ENCODE results near the gene ILKAP. TPM values are rescaled to one million over a fixed set of nuclear protein-coding genes. Genes with fewer than 3 reads are reported as not detected.

The ILKAP gene
- total RNA-seq, 1 experiment from 2014 or later: 53.4 TPM

DNA sequence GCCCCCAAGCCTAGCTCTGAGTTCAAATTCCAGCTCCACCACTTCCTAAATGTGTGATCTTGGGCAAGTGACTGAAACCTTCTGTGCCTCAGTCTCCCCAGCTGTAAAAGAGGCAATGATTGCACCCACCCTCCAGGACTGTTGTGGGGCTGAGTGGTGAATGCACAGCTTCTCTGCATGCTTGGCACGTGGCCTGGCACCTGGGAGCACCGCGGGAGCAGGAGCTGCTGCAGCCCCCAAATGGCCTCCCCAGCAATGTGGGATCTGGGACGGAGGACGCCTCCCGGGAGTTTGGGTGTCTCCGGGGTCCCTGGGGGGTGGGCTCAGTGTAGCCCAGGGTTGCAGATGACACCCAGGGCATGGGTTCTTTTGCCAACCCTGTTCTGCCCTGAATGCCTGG, 63.5 kb downstream of the ILKAP start (continued):
- TF ChIP-seq, protein P1, sequence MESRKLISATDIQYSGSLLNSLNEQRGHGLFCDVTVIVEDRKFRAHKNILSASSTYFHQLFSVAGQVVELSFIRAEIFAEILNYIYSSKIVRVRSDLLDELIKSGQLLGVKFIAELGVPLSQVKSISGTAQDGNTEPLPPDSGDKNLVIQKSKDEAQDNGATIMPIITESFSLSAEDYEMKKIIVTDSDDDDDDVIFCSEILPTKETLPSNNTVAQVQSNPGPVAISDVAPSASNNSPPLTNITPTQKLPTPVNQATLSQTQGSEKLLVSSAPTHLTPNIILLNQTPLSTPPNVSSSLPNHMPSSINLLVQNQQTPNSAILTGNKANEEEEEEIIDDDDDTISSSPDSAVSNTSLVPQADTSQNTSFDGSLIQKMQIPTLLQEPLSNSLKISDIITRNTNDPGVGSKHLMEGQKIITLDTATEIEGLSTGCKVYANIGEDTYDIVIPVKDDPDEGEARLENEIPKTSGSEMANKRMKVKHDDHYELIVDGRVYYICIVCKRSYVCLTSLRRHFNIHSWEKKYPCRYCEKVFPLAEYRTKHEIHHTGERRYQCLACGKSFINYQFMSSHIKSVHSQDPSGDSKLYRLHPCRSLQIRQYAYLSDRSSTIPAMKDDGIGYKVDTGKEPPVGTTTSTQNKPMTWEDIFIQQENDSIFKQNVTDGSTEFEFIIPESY (IDR thresholded peaks at IDR 0.05; ENCODE audit: extremely low read depth, insufficient replicate concordance, low read length): no peak

DNA sequence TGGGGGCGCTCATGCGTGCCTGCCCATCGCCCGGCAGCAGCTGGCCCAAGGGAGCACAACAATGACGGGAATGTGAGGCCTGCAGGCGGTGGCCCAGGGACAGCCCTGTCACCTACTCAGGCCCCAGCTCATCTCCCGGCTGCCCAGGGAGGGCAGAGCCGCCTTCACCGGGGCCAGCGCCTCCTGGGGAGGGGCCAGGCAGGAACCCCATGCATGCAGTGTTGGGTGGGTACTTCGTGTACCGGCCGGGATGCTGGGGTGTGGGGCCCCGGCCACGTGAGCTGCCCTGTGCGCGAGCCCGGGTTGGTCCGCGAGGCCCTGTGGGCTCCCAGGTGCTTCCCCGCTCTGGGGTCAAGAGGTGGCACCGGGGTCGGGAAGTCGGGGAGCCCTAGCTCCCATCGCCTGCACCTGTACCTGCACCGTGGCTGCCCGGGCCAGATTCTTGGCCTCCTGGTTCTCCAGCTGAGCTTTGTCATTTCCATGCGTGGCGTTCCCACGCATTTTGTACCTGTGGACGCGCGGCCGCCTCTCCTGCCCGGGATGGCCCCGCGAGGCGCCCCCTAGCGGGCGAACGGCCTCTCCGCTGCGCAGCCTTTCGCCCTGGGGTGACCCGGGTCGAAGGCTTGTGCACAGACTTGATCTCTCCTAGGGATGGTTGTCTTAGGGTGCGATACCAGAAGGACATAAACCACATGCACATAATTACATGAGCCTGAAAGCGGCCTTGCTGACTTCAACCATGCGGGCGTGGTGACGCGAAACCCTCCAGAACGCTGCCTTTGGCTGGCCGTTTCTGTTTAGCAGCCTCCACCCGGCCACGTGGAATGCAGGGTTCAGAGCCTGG, 64.1 kb downstream of the ILKAP start:
- Histone ChIP-seq H2AFZ (ENCODE audit: low read depth, low read length, poor library complexity, severe bottlenecking) (no peak overlapping the region), H3K4me1 (ENCODE audit: control insufficient read depth in 1 of 2, insufficient read depth in 2 of 2, low read length in 2 of 2) (peaks cover 48 to 61% of the 10 kb centered on the region in 2 experiments), H3K36me3 (ENCODE audit: control insufficient read depth in 1 of 2, insufficient read depth in 2 of 2, low read length in 2 of 2) (no peaks in the 10 kb centered on the region), H3K4me3 (replicated peaks in 1 of 2; ENCODE audit: low read depth in 1 of 2, low read length in 2 of 2) (peak overlapping the region in 1 of 2 experiments; percentile 1; a peak in 1 of 4 replicates), H3K4me2 (ENCODE audit: low read length) (peak overlapping the region; percentile 52), H3K9me2 (ENCODE audit: insufficient read depth) (no peaks in the 10 kb centered on the region), H3K9ac (ENCODE audit: low read length) (peak overlapping the region; percentile 39; the same call in 1 of the 2 replicates), H3K9me3 (ENCODE audit: control insufficient read depth in 1 of 2, insufficient read depth in 1 of 2, low read depth in 1 of 2, low read length in 2 of 2) (no peaks in the 10 kb centered on the region), H3K27me3 (ENCODE audit: insufficient read depth, low read length) (no peaks in the 10 kb centered on the region), H3K27ac (ENCODE audit: low read depth, low read length) (peak overlapping the region; percentile 42; the same call in 1 of the 2 replicates), H3K79me2 (ENCODE audit: insufficient read depth, low read length) (no peaks in the 10 kb centered on the region), H4K20me1 (ENCODE audit: insufficient read depth) (no peaks in the 10 kb centered on the region)
- BruUV-seq (replicated peaks): no TSS peak
- ChIA-PET CTCF (interaction anchor here (1.0 to 1.3 kb wide), 3 partner anchors 13 to 281 kb away, joined by 3 to 6 read pairs (median 3); no protein-coding TSS in a partner anchor), RAD21 (ENCODE audit: low non-redundant PET in 1 of 2, low total read pairs in 2 of 2, uncharacterized antibody in 2 of 2, unreplicated experiment in 2 of 2) (interaction anchor here in 1 of 2 experiments (0.6 kb wide), 1 partner anchor 44 kb away, joined by 3 read pairs; no protein-coding TSS in a partner anchor), POLR2A (no interaction called here)
- TF ChIP-seq JUND (IDR thresholded peaks at IDR 0.05) (no peak), YY1 (IDR thresholded peaks at IDR 0.05; ENCODE audit: extremely low read depth, insufficient replicate concordance, low read depth, low read length) (peak; percentile 25)
- TF ChIP-seq, protein P2, sequence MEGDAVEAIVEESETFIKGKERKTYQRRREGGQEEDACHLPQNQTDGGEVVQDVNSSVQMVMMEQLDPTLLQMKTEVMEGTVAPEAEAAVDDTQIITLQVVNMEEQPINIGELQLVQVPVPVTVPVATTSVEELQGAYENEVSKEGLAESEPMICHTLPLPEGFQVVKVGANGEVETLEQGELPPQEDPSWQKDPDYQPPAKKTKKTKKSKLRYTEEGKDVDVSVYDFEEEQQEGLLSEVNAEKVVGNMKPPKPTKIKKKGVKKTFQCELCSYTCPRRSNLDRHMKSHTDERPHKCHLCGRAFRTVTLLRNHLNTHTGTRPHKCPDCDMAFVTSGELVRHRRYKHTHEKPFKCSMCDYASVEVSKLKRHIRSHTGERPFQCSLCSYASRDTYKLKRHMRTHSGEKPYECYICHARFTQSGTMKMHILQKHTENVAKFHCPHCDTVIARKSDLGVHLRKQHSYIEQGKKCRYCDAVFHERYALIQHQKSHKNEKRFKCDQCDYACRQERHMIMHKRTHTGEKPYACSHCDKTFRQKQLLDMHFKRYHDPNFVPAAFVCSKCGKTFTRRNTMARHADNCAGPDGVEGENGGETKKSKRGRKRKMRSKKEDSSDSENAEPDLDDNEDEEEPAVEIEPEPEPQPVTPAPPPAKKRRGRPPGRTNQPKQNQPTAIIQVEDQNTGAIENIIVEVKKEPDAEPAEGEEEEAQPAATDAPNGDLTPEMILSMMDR (IDR thresholded peaks at IDR 0.05 in 2 of 3, conservative IDR thresholded peaks at IDR 0.05 in 1 of 3; ENCODE audit: borderline replicate concordance in 1 of 3, insufficient read depth in 1 of 3, low read depth in 2 of 3, low read length in 2 of 3): peak in 2 of 3 experiments; percentile 94 to 97; a peak in 4 of 6 replicates
- intact Hi-C loops (cut with micrococcal nuclease): no loop called here
- ATAC-seq (peak; percentile 68), DNase-seq (ENCODE audit: low read depth, low spot score) (no peak)
